GM21529 (cell line): Measurements from ENCODE around the gene FRAS1.
"Not testable (repeated sequence)": the region's sequence is repeated elsewhere in the genome, so short reads cannot be mapped to it uniquely, and the experiment has no call there.

Experiments
- ATAC-seq: cut with Tn5 transposase; IDR thresholded peaks from one replicate; pipeline ENCODE4 v1.9.1; 2021; ENCODE audit not compliant: unreplicated experiment

The FRAS1 gene

DNA sequence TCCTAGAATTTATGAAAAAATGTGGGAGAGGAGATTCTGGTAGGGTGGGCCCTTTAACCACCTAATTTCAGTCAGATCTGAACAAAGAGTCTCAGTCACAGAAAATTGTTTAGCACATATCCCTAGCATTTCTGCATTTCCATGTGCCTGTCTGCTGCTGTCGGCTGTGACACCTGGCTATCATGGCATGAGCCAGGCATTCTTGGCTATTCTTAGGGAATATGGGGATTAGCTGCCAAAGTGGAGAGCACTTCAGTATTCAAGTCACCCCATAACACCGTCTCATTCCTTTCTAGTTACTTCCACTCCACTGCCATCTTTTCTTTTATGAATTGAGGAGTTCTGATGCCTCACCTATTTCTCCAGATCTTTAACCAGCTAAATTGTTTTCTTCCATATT is 211.5 kb downstream of the FRAS1 start:
- no peak for ATAC-seq

DNA sequence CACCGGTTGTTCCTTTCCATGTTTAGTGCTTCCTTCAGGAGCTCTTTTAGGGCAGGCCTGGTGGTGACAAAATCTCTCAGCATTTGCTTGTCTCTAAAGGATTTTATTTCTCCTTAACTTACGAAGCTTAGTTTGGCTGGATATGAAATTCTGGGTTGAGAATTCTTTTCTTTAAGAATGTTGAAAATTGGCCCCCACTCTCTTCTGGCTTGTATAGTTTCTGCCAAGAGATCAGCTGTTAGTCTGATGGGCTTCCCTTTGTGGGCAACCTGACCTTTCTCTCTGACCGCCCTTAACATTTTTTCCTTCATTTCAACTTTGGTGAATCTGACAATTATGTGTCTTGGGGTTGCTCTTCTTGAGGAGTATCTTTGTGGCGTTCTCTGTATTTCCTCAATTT is 218.3 kb downstream of the FRAS1 start:
- not testable (repeated sequence) for ATAC-seq

DNA sequence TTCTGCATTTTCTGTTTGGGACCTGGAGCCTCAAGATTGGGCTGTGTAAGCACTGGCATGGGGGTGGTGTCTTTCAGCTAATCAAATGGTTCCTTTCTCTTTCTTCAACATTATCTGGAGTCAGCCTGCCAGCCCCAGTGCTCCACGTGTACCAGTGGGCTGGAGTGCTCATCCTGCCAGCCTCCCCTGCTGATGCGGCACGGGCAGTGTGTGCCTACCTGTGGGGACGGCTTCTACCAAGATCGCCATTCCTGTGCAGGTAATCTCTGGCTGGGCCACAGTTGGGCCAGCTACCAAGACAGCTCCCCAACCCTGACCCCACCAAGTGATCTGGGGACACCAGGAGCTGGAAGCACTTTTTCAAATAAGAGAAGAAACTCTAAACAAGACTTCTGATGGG is 229.2 kb downstream of the FRAS1 start:
- no peak for ATAC-seq

DNA sequence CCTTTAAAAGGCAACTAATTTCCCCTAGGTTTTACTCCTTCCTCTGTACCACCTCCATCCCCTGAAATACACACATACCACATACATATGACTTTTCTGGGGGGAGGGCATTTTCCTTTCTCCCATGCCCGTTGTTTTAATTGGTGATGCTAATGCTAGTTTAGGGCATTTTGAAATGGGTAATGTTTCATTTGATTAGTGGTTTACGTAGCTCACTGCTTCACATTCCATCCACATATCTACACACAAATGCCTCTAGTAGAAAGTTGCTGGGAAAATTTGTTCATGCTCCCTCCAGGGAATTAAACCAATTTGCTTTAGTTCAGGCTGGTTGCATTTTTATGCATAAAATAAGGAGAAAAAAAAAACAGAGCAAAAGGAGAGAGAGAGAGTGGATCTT is 231.2 kb downstream of the FRAS1 start:
- no peak for ATAC-seq

DNA sequence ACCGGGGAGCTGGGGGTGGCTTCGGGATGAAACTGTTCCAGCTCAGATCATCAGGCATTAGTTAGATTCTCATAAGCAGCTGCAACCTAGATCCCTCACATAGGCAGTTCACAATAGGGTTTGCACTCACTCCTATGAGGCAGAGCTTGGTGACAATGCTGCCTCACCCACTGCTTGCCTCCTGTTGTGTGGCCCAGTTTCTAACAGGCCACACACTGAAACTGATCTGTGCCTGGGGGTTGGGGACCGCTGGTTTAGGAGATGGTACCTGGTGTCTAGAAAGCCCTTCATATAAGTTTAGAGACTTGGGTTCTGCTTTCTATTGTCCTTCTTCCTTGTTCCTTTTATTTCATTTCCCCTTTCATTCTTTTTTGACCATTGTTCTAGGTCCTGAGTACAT is 234.2 kb downstream of the FRAS1 start:
- ATAC-seq: no peak

DNA sequence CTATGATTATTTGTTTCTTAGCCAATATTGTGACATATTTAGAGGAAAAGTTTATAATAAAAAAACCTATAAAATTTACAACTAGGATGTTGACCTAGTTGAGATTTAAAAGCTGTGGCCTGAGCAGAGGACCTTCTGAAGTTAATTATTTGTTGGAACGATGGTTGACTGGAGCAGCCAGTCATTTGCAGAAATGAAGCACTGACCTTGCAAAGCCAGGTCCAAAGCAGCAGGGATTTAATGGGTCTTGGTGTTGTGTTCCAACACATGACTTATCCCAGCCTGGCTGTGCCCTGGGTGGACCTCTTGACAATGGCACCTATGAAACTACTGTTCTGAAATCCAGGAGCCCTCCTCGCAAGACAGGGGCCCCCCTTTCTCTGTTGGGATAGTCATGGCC is 235.2 kb downstream of the FRAS1 start:
- ATAC-seq: no peak

DNA sequence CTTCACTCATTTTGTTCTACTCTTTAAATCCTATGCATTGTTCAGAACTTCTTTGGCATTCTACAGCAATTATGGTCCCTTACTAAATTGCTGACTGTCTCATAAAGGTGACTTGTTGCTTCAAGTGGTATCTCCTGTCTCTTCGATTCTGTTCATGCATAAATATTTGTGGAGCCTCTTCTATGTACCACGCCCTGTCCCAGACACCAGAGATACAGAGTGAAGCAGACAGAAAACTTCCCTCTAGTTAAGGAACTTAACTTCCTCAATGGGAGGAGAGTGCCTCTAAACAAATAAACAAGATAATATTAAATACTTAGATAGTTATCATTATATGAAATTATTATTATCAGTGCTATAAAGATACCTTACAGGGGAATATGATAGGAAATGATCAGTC is 235.7 kb downstream of the FRAS1 start:
- no peak for ATAC-seq

DNA sequence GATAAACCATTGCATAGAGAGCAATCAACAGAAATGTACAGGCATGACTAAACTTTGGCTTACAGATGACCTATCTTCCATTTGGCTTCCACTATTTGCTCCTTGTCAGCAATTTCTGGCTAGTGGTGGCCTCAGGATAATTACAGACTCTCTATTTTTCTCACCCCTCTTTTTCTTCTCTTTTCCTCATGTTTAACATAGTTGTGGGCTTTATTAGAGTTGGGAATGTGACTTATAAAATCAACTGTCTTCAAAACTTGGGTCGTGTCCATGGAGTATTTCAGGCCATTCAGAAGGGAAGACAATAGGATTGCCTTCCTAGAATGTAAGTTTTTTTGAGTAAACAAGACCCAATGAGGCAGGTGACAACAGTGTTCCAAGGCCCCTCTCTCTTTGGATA is 236.2 kb downstream of the FRAS1 start:
- ATAC-seq: no peak

DNA sequence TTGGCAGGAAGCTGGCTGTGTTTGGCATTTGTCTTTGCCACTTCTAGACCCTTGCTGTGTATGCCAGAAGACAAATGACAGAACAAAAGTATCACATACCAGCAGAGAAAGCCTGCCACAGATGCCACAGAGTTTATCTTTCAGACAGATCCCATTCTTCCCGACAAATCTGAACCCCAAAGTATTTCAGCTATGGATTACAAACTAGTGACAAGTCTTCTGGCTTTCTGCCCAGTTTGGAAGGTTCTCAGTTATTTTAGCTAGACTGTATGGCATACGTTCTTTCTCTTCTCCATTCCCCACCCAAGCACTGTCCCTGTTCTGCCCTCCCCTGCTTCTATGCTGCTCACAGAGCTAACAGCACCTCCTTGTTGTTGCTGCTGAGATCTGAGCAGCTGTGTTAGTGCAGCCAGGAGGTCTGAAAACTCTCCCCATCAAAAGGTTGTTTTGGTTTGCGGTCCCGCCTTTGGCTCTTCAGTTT is 236.7 kb downstream of the FRAS1 start:
- no peak for ATAC-seq

DNA sequence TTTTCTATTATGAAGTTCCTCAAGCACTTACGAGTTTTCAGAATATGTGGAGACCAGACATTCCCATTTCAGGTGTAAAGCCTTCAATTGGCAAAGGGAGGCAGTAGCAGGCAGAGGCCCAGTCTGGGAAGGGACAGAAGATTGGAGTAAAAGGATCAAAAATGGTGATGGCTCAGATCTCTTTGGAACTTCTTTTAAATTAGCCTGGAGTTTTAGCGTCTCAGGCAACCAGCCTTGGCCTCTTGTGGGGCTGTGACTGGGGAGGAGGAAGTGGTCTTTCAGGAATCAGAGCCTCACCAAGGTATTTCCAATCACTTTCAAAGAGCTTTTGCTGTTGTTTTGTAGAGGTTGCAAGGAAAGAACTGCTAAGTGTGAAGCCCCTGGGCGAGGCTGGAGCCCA is 239.1 kb downstream of the FRAS1 start:
- ATAC-seq: no peak

DNA sequence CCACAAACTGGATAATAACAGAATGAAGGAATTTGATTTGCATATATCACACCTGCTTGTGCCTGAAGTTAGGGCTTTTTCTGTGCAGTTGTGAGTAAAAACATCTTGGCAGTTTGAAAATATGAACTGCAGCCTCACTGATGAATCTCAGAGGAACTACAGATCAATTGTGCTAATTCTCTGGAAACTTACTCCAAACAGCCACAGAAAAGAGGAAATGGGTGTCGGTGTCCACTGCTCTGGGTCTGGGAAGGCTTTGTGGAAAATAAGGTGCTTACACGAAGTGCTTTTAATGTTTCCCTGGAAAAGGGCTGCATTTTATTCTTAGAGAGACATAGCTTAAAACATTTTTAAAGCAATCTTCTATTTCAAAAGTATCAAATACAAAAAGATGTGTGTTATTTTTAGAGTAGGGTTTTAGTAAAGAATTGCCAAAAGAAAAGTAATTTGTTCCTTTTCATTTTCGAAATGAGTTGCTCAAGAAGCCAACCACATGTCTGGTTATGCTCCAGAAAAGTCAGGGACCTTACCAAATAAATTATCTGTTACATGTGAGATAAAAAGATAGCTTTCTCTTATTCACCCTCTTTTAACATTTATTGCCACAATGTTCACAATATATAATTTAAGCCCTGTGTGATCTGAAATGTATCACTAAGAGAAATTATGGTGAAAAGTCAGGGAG is 240.1 kb downstream of the FRAS1 start:
- ATAC-seq: peak; percentile 59

DNA sequence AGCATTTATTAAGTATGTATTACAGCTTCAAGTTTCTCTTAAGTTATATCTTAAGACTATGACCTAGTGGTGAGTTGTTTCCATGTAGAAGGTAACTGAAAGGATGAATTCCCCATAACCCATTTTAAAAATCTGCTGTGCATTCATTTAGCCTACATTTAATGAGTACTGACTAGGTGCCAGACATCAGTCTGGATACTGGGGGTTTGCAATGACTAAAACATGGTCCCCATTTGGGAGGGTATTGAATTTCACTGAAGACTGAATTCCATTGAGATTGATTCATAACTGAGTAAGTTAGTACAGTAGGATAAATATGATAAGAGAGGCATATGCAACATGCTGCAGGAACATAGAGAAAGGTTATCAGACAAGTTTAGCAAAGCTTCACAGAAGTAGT is 241.5 kb downstream of the FRAS1 start:
- ATAC-seq: no peak

DNA sequence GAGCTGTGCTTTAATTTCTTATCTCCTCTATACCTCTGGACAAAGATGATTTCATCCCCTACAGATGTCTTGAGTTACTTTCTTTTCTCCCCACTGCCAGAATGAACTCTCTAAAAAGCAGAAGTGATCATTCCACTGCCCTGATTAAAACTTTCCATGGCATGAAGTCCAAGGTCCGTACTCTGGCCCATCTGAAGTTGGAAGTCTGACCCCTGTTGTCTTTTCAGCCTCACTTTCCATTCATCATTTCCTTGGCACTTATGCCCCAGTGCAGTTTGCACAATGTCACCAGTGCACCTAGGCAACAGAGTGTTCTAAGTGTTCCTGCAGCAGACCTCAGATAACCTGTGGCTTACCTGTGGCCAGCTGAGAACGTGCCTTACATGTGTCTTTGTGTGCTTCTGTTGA is 242.4 kb downstream of the FRAS1 start:
- ATAC-seq: peak; percentile 41

DNA sequence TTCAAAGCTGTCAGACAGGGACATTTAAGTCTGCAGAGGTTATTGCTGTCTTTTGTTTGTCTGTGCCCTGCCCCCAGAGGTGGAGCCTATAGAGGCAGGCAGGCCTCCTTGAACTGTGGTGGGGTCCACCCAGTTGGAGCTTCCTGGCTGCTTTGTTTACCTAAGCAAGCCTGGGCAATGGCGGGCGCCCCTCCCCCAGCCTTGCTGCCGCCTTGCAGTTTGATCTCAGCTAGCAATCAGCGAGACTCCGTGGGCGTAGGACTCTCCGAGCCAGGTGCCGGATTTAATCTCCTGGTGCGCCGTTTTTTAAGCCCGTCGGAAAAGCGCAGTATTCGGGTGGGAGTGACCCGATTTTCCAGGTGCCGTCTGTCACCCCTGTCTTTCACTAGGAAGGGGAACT is 250.1 kb downstream of the FRAS1 start:
- ATAC-seq: not testable (repeated sequence)

DNA sequence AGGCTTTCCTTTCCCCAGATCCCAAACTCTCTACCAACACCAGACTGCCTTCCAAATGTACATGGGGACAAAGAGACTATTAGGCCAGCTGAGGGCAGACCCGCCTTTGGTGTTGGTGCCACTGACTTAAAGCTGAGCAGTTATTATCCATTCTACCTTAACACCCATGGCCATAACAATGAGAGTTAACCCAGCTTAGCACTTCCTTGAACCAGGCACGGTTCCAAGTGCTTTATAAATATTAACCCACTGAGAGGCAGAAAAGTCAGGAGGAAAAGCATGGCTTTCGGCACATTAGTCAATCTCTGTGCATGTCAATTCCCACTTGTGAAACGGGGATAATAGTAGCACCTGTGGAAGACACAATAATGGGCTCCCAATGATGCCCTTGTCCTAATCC is 251.4 kb downstream of the FRAS1 start:
- no peak for ATAC-seq

DNA sequence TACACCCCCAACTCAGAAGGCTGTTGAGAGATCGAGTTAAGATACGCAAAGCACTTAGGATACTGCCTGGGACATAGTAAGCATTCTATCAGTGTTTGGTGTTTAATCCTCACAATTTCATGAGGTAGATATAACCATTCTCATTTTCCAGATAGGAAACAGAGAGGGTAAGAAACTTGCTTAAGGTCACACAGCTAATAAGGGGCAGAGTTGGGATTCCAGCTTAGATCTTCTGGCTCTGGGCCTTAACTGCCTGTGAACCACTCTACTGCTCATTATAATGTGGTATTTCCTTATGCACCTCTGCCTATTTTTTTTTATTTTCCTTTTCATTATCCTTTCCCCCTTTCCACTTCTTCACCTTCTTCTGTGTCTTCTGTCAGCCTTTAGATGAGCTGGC is 252.2 kb downstream of the FRAS1 start:
- ATAC-seq: no peak

DNA sequence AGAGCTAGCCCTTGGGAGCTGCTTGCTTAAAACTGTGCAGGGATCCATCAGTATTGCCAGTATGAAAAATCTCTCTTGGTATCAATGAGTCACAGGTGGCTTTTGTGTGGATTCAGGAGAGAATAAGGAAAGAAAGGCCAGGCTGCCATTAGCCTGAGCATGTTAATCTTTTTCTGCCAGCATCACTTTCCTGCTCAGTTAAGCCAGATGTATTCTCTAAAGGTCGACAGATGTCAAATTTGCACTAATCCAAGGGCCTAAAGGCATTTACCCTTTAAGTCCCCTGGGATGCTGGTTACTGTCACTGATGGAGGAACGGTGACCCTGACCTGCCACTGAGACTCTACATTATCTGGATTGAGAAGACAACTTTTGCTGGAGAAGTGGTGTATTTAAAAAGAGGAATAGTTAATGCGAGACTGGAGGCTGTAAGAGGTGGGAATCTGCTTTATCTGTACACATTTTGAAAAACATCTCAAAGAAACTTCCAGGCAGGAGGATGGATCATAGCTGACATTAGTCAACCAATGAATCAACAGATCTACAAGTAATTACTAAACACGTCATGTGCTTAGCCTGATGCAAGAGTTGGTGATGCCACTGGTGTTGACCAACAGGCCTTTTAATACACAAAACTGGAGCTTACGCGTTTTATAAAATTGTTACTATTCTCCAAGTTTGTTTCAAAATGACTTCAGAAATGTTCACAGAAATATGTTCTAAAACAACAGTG is 253.1 kb downstream of the FRAS1 start:
- no peak for ATAC-seq

DNA sequence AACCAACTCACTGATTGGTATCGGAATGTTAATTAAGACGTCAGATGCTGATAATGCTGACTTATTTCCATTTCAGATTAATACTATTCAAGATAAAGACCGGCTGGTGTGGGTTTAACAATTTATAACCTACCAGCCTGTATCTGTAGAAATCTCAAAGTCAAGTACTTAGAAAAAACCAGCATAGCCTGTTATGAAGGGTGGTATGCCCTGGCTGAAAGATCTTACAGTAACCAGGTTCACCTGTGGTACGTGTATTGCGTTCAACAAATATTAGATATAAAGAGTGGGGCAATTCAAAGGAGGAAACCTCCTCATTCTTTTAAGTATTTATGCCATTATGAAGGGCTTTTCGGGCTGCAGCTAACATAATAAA is 253.6 kb downstream of the FRAS1 start:
- no peak for ATAC-seq

DNA sequence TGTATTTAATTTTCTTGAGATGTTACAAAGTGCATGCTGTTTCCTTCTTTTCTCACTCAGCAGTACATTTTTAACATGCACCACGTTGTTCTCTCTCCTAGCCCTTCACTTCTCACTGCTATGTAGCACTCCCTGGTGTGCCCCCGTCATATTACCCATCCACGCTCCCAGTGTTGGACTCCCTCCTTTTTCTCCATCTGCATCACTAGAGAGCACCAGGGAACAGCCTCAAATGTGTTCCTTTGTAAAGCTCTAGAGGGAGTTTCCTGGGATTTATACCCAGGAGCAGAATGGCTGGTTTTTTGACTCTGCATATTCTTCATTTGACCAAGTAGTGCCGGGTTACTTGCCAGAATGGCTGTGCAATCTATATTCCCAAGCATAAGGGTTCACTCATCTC is 254.2 kb downstream of the FRAS1 start:
- ATAC-seq: no peak

DNA sequence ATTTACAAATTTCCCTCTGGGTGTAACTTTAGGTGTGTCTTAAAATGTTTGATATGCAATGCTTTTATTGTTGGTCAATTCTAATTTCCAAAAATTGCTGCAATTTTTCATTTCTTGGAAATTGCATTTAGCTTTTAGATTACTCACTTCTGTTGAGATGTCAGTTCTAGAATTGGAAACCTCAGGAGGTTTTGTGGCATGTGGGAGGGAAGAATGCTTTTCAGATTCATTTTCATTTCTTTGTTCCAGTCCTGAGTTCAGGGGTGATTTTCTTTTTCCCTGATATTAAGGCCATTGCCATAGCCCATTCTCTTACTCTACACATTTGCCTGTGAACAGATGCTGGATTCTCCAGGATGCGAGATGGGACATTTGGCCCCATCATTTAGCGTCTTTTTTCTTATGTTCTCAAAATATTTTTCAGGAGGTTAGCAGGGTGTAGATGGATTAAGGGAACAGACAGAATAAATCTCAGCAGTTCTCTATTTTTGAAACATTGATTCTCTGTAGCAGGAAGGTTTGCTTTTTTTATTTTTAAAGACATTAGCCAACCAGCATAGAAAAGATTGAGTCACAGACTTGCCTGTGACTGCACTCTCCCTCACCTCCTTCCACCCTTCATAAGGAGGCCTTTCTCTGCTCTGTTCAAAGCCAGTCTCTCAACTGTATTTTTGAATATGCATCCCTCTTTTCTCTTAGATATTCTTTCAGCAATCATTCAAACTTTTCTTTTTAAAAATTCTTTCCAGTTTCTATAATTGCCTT is 256.0 kb downstream of the FRAS1 start:
- peak; percentile 54 for ATAC-seq

DNA sequence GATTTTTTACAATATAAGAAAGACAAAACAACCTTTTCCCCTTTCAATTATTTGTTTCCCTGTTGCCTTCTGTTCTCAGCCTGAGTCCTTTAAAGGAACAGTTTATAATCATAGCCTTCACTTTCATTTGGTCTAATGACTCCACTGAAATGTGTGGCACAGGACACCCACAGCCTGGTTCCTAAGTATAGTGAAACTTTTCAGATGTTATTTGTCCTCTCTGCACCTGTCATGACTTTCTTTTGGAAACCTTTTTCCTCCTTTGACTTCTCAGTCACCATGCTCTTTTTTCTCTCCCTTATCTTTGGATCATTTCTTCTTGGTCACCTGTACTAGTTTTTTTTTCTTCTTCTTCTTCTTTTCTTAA is 256.6 kb downstream of the FRAS1 start:
- no peak for ATAC-seq

DNA sequence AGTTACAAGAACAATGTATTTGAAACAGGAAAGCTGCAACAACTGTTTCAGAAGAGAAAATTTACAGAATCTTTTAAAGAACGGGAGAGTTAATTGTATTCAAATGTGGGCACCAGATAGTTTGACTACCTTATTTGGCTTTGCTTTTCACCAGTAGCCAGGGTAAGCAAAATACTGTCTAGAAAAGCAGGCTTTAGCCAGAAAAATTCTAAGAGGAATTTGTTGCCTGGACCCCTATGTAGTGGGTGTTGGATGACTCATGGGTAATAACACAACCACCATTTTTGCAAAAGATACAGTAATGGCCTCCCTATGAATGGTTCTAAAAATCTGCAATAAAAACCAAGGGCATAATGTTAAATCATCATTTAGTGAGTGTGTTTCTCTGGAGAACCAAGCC is 261.0 kb downstream of the FRAS1 start:
- no peak for ATAC-seq
